HEK293 (cell line): Measurements from ENCODE around the gene VARS1.

Source experiments
- CTCF ChIP-seq: fragments of 450-650 bp; formaldehyde crosslinking; IDR thresholded peaks from 2 replicates; pipeline ENCODE4 v1.5.1; 2016; ENCODE audit warnings: missing biosample characterization, missing genetic modification characterization
- KLF16 ChIP-seq: fragments of 450-650 bp; formaldehyde crosslinking; IDR thresholded peaks from 2 replicates; pipeline ENCODE4 v1.5.1; 2017; ENCODE audit warnings: missing biosample characterization, missing genetic modification characterization
- TCF7L2 ChIP-seq: IDR thresholded peaks from 2 replicates; pipeline ENCODE4 v1.6.1; 2011; ENCODE audit warnings: low read depth, mild to moderate bottlenecking, inconsistent platforms, low read length, moderate library complexity, borderline replicate concordance
- ZNF292 ChIP-seq: fragments of 450-650 bp; formaldehyde crosslinking; IDR thresholded peaks from 2 replicates; pipeline ENCODE4 v1.5.1; 2016; ENCODE audit warnings: low read depth, missing biosample characterization, missing genetic modification characterization, borderline replicate concordance
- ZNF626 ChIP-seq: fragments of 450-650 bp; sonication (Bioruptor Pico); formaldehyde crosslinking; IDR thresholded peaks from 2 replicates; pipeline ENCODE4 v1.5.1; 2018; ENCODE audit warnings: missing biosample characterization, missing genetic modification characterization, inconsistent platforms

- TF ChIP-seq ZNF292 (tag by site-specific recombination) (no peak), TCF7L2 (no peak), ZNF626 (no peak), KLF16 (tag by site-specific recombination) (no peak), CTCF (no peak)
Measured at GRCh38 chr6:31763619-31763940, 32.0 kb downstream of the VARS1 start.
